HEK293 (cell line): ENCODE measurements around the gene ZNF764.
A peak's percentile ranks its signal among the peaks of the same experiment; 100 is the strongest.

ENCODE experiments used
- HOXD13 ChIP-seq: sonication (generic); formaldehyde crosslinking; IDR thresholded peaks from 2 replicates; pipeline ENCODE4 v1.8.0; 2022; ENCODE audit warnings: missing genetic modification reagents, borderline replicate concordance
- IKZF3 ChIP-seq: fragments of 450-650 bp; IDR thresholded peaks from 2 replicates; pipeline ENCODE4 v1.5.0; 2018; ENCODE audit warnings: missing biosample characterization, mild to moderate bottlenecking, missing genetic modification characterization, moderate library complexity
- PRDM10 ChIP-seq: fragments of 450-650 bp; formaldehyde crosslinking; IDR thresholded peaks from 2 replicates; pipeline ENCODE4 v1.5.1; 2016; ENCODE audit warnings: missing biosample characterization, missing genetic modification characterization
- REPIN1 ChIP-seq: fragments of 450-650 bp; formaldehyde crosslinking; IDR thresholded peaks from 2 replicates; pipeline ENCODE4 v1.5.1; 2017; ENCODE audit warnings: missing biosample characterization, missing genetic modification characterization, low read depth
- SP3 ChIP-seq: fragments of 450-650 bp; formaldehyde crosslinking; IDR thresholded peaks from 2 replicates; pipeline ENCODE4 v1.5.1; 2016; ENCODE audit warnings: missing biosample characterization, missing genetic modification characterization
- TRIM28 ChIP-seq: IDR thresholded peaks from 2 replicates; pipeline ENCODE4 v1.6.1; 2011; ENCODE audit warnings: low read length, control low read depth, borderline replicate concordance
- ZNF112 ChIP-seq: fragments of 450-650 bp; formaldehyde crosslinking; IDR thresholded peaks from 2 replicates; pipeline ENCODE4 v1.5.0; 2017; ENCODE audit warnings: missing biosample characterization, missing genetic modification characterization
- ZNF140 ChIP-seq: fragments of 450-650 bp; formaldehyde crosslinking; IDR thresholded peaks from 2 replicates; pipeline ENCODE4 v1.5.1; 2016; ENCODE audit warnings: missing biosample characterization, missing genetic modification characterization
- ZNF175 ChIP-seq: fragments of 450-650 bp; formaldehyde crosslinking; IDR thresholded peaks from 2 replicates; pipeline ENCODE4 v1.5.1; 2016; ENCODE audit warnings: missing biosample characterization, missing genetic modification characterization
- ZNF292 ChIP-seq: fragments of 450-650 bp; formaldehyde crosslinking; IDR thresholded peaks from 2 replicates; pipeline ENCODE4 v1.5.1; 2016; ENCODE audit warnings: low read depth, missing biosample characterization, missing genetic modification characterization, borderline replicate concordance
- ZNF302 ChIP-seq: fragments of 450-650 bp; formaldehyde crosslinking; IDR thresholded peaks from 2 replicates; pipeline ENCODE4 v1.5.1; 2016; ENCODE audit warnings: missing biosample characterization, missing genetic modification characterization, low read depth
- ZNF324 ChIP-seq: fragments of 450-650 bp; formaldehyde crosslinking; IDR thresholded peaks from 2 replicates; pipeline ENCODE4 v1.5.1; 2016; ENCODE audit warnings: missing biosample characterization, missing genetic modification characterization
- ZNF341 ChIP-seq: fragments of 450-650 bp; formaldehyde crosslinking; IDR thresholded peaks from 2 replicates; pipeline ENCODE4; 2016; ENCODE audit warnings: low read depth, missing biosample characterization, missing genetic modification characterization
- ZNF404 ChIP-seq: fragments of 450-650 bp; formaldehyde crosslinking; IDR thresholded peaks from 2 replicates; pipeline ENCODE4 v1.5.1; 2017; ENCODE audit warnings: missing biosample characterization, missing genetic modification characterization
- ZNF423 ChIP-seq: fragments of 450-650 bp; formaldehyde crosslinking; IDR thresholded peaks from 2 replicates; pipeline ENCODE4 v1.5.1; 2016; ENCODE audit warnings: missing biosample characterization, missing genetic modification characterization
- ZNF426 ChIP-seq: fragments of 450-650 bp; formaldehyde crosslinking; IDR thresholded peaks from 2 replicates; pipeline ENCODE4 v1.5.1; 2017; ENCODE audit warnings: missing biosample characterization, missing genetic modification characterization, mild to moderate bottlenecking, inconsistent platforms, moderate library complexity
- ZNF433 ChIP-seq: fragments of 450-650 bp; formaldehyde crosslinking; IDR thresholded peaks from 2 replicates; pipeline ENCODE4 v1.5.1; 2016; ENCODE audit warnings: missing biosample characterization, missing genetic modification characterization, low read depth
- ZNF449 ChIP-seq: fragments of 450-650 bp; formaldehyde crosslinking; IDR thresholded peaks from 2 replicates; pipeline ENCODE4 v1.5.1; 2017; ENCODE audit warnings: missing biosample characterization, mild to moderate bottlenecking, missing genetic modification characterization, moderate library complexity
- ZNF48 ChIP-seq: fragments of 450-650 bp; formaldehyde crosslinking; IDR thresholded peaks from 2 replicates; pipeline ENCODE4 v1.5.1; 2016; ENCODE audit warnings: missing biosample characterization, missing genetic modification characterization
- ZNF501 ChIP-seq: fragments of 450-650 bp; formaldehyde crosslinking; IDR thresholded peaks from 2 replicates; pipeline ENCODE4 v1.5.1; 2016; ENCODE audit warnings: missing biosample characterization, missing genetic modification characterization
- ZNF513 ChIP-seq: fragments of 450-650 bp; IDR thresholded peaks from 2 replicates; pipeline ENCODE4 v1.5.1; 2018; ENCODE audit warnings: missing biosample characterization, missing genetic modification characterization
- ZNF514 ChIP-seq: fragments of 450-650 bp; formaldehyde crosslinking; IDR thresholded peaks from 2 replicates; pipeline ENCODE4 v1.5.1; 2016; ENCODE audit warnings: missing biosample characterization, missing genetic modification characterization
- ZNF518A ChIP-seq: fragments of 450-650 bp; formaldehyde crosslinking; conservative IDR thresholded peaks from 2 replicates; pipeline ENCODE4 v1.5.1; 2016; ENCODE audit warnings: low read depth, missing biosample characterization, missing genetic modification characterization
- ZNF555 ChIP-seq: fragments of 450-650 bp; formaldehyde crosslinking; conservative IDR thresholded peaks from 2 replicates; pipeline ENCODE4 v1.5.1; 2017; ENCODE audit warnings: missing biosample characterization, mild to moderate bottlenecking, missing genetic modification characterization, inconsistent platforms
- ZNF658 ChIP-seq: fragments of 450-650 bp; formaldehyde crosslinking; IDR thresholded peaks from 2 replicates; pipeline ENCODE4; 2016; ENCODE audit warnings: missing biosample characterization, missing genetic modification characterization
- ZNF660 ChIP-seq: fragments of 450-650 bp; IDR thresholded peaks from 2 replicates; pipeline ENCODE4 v1.5.1; 2018; ENCODE audit warnings: missing biosample characterization, mild to moderate bottlenecking, missing genetic modification characterization

Gene ZNF764

GRCh38 chr16:30557957-30558788 is at the start of gene ZNF764 (continued):
- TF ChIP-seq PRDM10 (tag by site-specific recombination) (peak; percentile 79; the same call in 1 of the 2 replicates), IKZF3 (peak; percentile 44), ZNF449 (tag by site-specific recombination) (no peak; the same call in 1 of the 2 replicates), ZNF555 (tag by site-specific recombination) (no peak), REPIN1 (tag by site-specific recombination) (peak; percentile 50; the same call in 1 of the 2 replicates), ZNF404 (tag by site-specific recombination) (no peak), ZNF175 (no peak), ZNF112 (tag by site-specific recombination) (no peak), ZNF341 (tag by site-specific recombination) (peak; percentile 80), ZNF433 (no peak), SP3 (tag by site-specific recombination) (peak; percentile 99), ZNF140 (no peak), ZNF48 (tag by site-specific recombination) (no peak), ZNF658 (tag by site-specific recombination) (no peak), ZNF513 (tag by site-specific recombination) (no peak), ZNF292 (tag by site-specific recombination) (no peak), ZNF660 (tag by site-specific recombination) (peak; percentile 96), ZNF324 (tag by site-specific recombination) (no peak), TRIM28 (peak; percentile 82), ZNF514 (tag by site-specific recombination) (no peak), ZNF423 (no peak), HOXD13 (CRISPR knock-in tag) (0 out of 2 replicates have a peak, but pooled peaks have one; percentile 18), ZNF302 (tag by site-specific recombination) (no peak), ZNF501 (tag by site-specific recombination) (peak; percentile 68), ZNF518A (tag by site-specific recombination) (peak; percentile 71), ZNF426 (no peak)
